CD4-positive, alpha-beta T cell treated with Interleukin-6 at 100 ng/mL for 8 hours (primary cell): ENCODE measurements around the gene TRIM3.
A peak's percentile ranks its signal among the peaks of the same experiment; 100 is the strongest.

Experiments used
- DNase-seq: peaks from one replicate; pipeline ENCODE4 v3.0.0-alpha.2; 2020; ENCODE audit warnings: mixed read lengths, low spot score

TRIM3 gene

GRCh38 chr11:6437993-6438392 lies 35.7 kb downstream of the TRIM3 start:
- peak; percentile 16 for DNase-seq

GRCh38 chr11:6437423-6437822 lies 36.3 kb downstream of the TRIM3 start:
- no peak for DNase-seq

- DNase-seq: no peak
Measured at GRCh38 chr11:6433998-6434660, 39.6 kb downstream of the TRIM3 start.

- no peak for DNase-seq
Measured at GRCh38 chr11:6431861-6432260, 41.9 kb downstream of the TRIM3 start.

GRCh38 chr11:6427516-6427915 lies 46.2 kb downstream of the TRIM3 start:
- DNase-seq: no peak

GRCh38 chr11:6420677-6421076 lies 53.1 kb downstream of the TRIM3 start:
- no peak for DNase-seq

GRCh38 chr11:6419009-6419631 lies 54.6 kb downstream of the TRIM3 start, which contains the start of gene APBB1:
TSS of gene APBB1 (minus strand) at chr11:6419094. CDS start at chr11:6411347, 7,747 bp downstream.
- DNase-seq: peak; percentile 64

GRCh38 chr11:6418557-6419008 lies 55.2 kb downstream of the TRIM3 start:
- no peak for DNase-seq

GRCh38 chr11:6417907-6418556 lies 55.7 kb downstream of the TRIM3 start:
- no peak for DNase-seq

- no peak for DNase-seq
Measured at GRCh38 chr11:6415797-6416196, 57.9 kb downstream of the TRIM3 start.

- DNase-seq: no peak
Measured at GRCh38 chr11:6414874-6415328, 58.8 kb downstream of the TRIM3 start.

GRCh38 chr11:6413791-6414201 lies 59.9 kb downstream of the TRIM3 start:
- DNase-seq: peak; percentile 75

GRCh38 chr11:6411594-6412031 lies 62.1 kb downstream of the TRIM3 start:
- DNase-seq: no peak

GRCh38 chr11:6410695-6411430 lies 62.9 kb downstream of the TRIM3 start:
- DNase-seq: no peak

GRCh38 chr11:6406370-6406769 lies 67.4 kb downstream of the TRIM3 start:
- no peak for DNase-seq

- DNase-seq: no peak
Measured at GRCh38 chr11:6405846-6406245, 67.9 kb downstream of the TRIM3 start.

GRCh38 chr11:6405052-6405667 lies 68.6 kb downstream of the TRIM3 start:
- no peak for DNase-seq

- peak; percentile 43 for DNase-seq
Measured at GRCh38 chr11:6404342-6405051, 69.2 kb downstream of the TRIM3 start.

- DNase-seq: no peak
Measured at GRCh38 chr11:6403539-6403938, 70.2 kb downstream of the TRIM3 start.

- peak; percentile 92 for DNase-seq
Measured at GRCh38 chr11:6402561-6402981, 71.2 kb downstream of the TRIM3 start.

- no peak for DNase-seq
Measured at GRCh38 chr11:6402061-6402470, 71.7 kb downstream of the TRIM3 start.
